OCI-LY3 (cell line): ENCODE measurements around the gene TBX4.

Experiments used
- CTCF ChIP-seq: fragments of 200-600, 300-600 bp; sonication (generic); IDR thresholded peaks from 2 replicates; pipeline ENCODE4 v1.5.1; 2014; ENCODE audit warnings: antibody characterized with exemption, low read length, low read depth
- EZH2phosphoT487 ChIP-seq: fragments of 200-600 bp; shearing (Covaris generic); IDR thresholded peaks from 2 replicates; pipeline ENCODE4 v1.6.1; 2018; ENCODE audit warnings: antibody characterized with exemption, mixed run types, low read depth

DNA sequence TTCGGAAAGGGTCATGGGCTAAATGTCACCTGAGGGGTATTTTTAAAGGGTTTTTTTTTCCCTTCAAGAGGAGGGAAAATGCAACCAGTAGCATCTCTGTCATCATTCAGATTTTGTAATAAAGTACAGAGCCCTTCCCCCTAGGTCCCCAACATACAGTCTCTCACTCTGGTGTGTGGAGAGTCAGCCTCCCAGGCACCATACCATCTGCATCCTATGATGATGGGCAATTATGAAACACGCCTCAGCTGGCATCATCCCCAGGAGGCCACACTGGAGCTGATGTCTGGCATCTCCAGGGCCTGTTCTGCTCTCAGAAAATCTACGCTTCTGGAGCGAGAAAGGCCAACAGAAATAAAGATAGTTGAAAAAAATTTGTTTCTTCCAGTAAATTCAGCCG lies 32.0 kb downstream of the TBX4 start:
- TF ChIP-seq CTCF (no peak), EZH2phosphoT487 (no peak)
